ENCODE results near the gene LYPD6B. TPM values are rescaled to one million over a fixed set of nuclear protein-coding genes. Genes with fewer than 3 reads are reported as not detected.

Gene LYPD6B
- total RNA-seq, 4 donors from 2014 or later, result 70.2 to 96.6 (median 74.2) TPM

DNA sequence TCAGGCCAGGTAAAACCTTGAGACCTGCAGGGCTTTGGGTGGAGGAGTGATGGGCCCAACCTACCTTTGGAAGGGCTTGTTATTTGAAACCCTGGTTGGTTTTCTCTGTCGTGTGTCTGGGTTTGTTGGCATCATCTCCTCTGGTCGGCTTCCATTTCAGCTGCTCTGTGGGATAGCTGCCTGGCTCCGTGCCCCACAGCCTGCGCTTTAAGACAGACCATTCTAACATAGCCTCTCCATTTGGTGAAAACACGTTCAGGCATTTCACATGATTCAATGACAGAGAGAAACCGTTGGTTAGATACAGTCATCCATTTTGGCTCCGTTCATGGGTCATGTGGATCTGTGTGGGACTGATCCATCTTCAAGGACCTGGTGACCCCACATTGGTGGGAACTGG is 37.0 kb upstream of the LYPD6B start:
- no peak for DNase-seq (ENCODE audit: low spot score in 2 of 2)
- WGBS, 2 donors, result 72 to 76% methylated on average over 7 of the region's 7 CpGs
- no peak for TF ChIP-seq POLR2A (IDR thresholded peaks at IDR 0.05)
- TF ChIP-seq, protein P1, sequence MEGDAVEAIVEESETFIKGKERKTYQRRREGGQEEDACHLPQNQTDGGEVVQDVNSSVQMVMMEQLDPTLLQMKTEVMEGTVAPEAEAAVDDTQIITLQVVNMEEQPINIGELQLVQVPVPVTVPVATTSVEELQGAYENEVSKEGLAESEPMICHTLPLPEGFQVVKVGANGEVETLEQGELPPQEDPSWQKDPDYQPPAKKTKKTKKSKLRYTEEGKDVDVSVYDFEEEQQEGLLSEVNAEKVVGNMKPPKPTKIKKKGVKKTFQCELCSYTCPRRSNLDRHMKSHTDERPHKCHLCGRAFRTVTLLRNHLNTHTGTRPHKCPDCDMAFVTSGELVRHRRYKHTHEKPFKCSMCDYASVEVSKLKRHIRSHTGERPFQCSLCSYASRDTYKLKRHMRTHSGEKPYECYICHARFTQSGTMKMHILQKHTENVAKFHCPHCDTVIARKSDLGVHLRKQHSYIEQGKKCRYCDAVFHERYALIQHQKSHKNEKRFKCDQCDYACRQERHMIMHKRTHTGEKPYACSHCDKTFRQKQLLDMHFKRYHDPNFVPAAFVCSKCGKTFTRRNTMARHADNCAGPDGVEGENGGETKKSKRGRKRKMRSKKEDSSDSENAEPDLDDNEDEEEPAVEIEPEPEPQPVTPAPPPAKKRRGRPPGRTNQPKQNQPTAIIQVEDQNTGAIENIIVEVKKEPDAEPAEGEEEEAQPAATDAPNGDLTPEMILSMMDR (IDR thresholded peaks at IDR 0.05), result no peak
- H3K4me3 ChIP-seq (ENCODE audit: low read depth, poor library complexity, severe bottlenecking), result no peak overlapping the region
- intact Hi-C loops (cut with DNase I; ENCODE audit: low total_unique reads), result no loop called here

DNA sequence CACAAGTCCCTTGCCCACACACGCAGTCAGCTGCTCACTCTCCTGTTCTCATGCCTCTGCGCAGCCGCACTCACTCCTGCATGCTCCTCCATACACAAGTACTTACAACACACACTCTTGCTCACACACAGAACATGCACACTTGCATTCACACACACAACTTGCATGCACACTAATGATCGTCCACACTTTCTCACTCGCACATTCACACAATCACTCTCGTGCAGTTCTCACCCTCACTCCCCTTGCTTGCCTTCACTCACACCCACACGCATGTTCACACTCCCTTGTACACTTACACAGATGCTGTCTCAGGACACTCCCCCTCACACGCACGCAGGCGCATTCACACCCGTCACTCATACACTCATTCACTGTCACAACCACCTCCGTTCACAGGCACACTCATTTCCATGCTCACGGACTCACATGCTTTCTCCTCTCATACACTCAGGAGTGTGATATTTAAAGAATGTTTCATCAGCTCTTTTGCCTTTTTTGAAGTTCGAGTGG is 36.1 kb upstream of the LYPD6B start:
- no peak overlapping the region for H3K4me3 ChIP-seq (ENCODE audit: low read depth, poor library complexity, severe bottlenecking)
- intact Hi-C loops (cut with DNase I; ENCODE audit: low total_unique reads), result no loop called here
- 95 to 98% methylated on average over 14 of the region's 14 CpGs for WGBS, 2 donors
- TF ChIP-seq, protein P1 (IDR thresholded peaks at IDR 0.05), result no peak
- TF ChIP-seq POLR2A (IDR thresholded peaks at IDR 0.05), result no peak
- DNase-seq (ENCODE audit: low spot score in 2 of 2), result no peak

DNA sequence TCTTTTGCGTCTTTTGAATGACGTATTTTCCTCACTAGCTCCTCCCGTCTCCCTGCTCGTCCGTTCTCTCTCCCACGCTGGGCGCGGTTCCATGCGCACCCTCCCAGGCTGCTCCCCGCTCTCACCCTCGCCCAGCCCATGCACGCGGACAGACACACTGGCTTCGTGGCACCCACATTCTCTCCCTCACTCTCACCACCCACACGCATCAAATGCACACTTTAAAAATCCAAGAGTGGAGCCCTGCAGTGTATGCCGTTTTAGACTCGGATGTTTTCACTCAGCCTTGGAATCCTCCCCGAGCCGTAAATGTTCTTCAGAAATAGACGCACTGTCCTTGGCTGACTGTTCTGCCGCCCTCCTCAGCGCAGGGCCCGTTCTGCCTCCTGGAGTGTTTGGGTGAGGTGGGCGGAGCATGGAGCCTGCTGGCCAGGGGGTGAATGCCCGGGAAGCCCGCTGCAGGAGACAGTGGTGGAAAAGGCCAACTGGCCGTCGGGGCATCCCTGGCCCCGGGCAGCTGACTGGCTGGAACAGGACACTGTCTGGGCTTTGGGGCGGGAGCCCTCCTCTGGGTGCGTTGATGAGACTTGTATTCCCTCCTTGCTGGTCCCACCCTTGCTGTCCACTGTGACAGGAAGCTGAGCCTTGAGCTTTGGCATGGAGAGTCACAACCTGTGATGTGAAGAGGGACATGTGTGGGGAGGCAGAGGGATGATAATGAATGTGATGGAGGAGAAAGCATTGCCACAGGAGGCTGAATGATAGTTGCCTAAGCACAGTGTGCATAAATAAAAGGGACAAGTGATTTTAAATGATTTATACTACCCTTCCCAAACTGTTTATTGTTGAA is 35.4 kb upstream of the LYPD6B start:
- WGBS, 2 donors, result 87 to 89% methylated on average over 30 of the region's 31 CpGs
- H3K4me3 ChIP-seq (ENCODE audit: low read depth, poor library complexity, severe bottlenecking), result no peak overlapping the region
- no peak for TF ChIP-seq POLR2A (IDR thresholded peaks at IDR 0.05)
- TF ChIP-seq, protein P1 (IDR thresholded peaks at IDR 0.05), result no peak
- intact Hi-C loops (cut with DNase I; ENCODE audit: low total_unique reads), result no loop called here
- DNase-seq (ENCODE audit: low spot score in 2 of 2), result no peak

DNA sequence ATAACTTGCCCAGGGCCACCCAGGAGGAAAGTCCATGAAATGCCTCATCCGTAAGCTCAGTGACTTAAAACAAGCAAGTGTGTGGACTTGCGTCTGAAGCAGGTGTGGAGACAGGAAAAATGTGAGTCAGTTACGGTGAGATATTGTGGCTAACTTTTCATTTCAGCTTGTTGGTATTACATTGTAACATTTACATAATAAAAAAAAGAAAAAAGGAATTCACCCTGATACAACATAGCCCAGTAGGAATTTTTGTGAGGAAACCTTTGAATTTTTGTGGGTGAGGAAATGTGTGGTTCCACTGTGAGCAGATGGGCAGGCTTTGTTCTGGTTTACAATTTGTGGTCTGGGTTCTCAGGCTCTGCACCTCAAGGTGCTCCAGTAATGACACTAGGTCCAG is 33.7 kb upstream of the LYPD6B start:
- intact Hi-C loops (cut with DNase I; ENCODE audit: low total_unique reads), result no loop called here
- no peak for DNase-seq (ENCODE audit: low spot score in 2 of 2)
- no peak for TF ChIP-seq POLR2A (IDR thresholded peaks at IDR 0.05)
- TF ChIP-seq, protein P1 (IDR thresholded peaks at IDR 0.05), result no peak
- 63 to 73% methylated on average over 3 of the region's 3 CpGs for WGBS, 2 donors
- H3K4me3 ChIP-seq (ENCODE audit: low read depth, poor library complexity, severe bottlenecking), result no peak overlapping the region

DNA sequence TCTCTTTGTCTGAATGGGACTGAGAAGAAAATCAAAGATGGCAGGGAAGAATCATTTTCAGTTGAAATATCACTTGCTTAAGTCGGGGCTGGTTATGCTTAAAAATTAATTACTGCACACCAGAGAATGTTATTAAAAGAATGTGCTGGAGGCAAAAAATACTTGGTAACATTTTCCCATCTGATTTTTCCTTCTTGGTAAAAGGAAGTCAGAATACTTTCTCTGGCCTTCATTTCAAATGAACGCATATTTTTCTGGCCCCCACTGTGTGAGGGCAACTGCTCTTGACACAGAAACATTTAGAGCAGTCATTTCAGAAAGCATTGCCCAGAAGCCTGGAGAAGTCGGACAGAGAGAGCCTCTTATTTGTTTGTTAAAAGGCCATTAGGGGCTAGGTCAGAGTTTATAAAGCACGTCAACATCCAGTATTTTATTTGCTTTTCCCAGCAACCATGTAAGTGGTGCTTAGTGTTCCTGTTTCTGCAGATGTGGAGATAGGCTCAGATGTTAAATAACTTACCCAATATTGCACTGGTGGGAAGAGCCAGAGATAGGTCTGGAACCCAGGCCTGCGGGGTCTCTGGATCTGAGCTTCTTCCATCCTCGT is 32.9 kb upstream of the LYPD6B start:
- DNase-seq (ENCODE audit: low spot score in 2 of 2), result no peak
- intact Hi-C loops (cut with DNase I; ENCODE audit: low total_unique reads), result no loop called here
- 47 to 52% methylated on average over 6 of the region's 6 CpGs for WGBS, 2 donors
- no peak overlapping the region for H3K4me3 ChIP-seq (ENCODE audit: low read depth, poor library complexity, severe bottlenecking)
- TF ChIP-seq, protein P1 (IDR thresholded peaks at IDR 0.05), result no peak
- no peak for TF ChIP-seq POLR2A (IDR thresholded peaks at IDR 0.05)

Measured in lower leg skin (tissue), 4 donors.